LNCaP clone FGC (cell line): ENCODE results near the gene CPSF4.

Experiments
- DNase-seq: peaks from one replicate; pipeline ENCODE4 v3.0.0-alpha.2; 2011; ENCODE audit warnings: low read depth
- H3K4me3 ChIP-seq: 2 replicates; pipeline ENCODE4 v1.5.1; 2011; ENCODE audit warnings: mild to moderate bottlenecking, low read depth, low read length, control low read depth
- CTCF ChIP-seq: IDR thresholded peaks from 2 replicates; pipeline ENCODE4 v1.5.1; 2012; ENCODE audit warnings: mild to moderate bottlenecking; ENCODE audit not compliant: control insufficient read depth, insufficient read depth; ENCODE audit errors: extremely low read depth

Gene CPSF4

GRCh38 chr7:99448855-99449254, 10.1 kb downstream of the CPSF4 start:
- TF ChIP-seq CTCF: no peak
- no peak for DNase-seq
- H3K4me3 ChIP-seq: no peak overlapping the region

- no peak overlapping the region for H3K4me3 ChIP-seq
- TF ChIP-seq CTCF: no peak
- no peak for DNase-seq
Measured at GRCh38 chr7:99449326-99449725, 10.6 kb downstream of the CPSF4 start.

DNA sequence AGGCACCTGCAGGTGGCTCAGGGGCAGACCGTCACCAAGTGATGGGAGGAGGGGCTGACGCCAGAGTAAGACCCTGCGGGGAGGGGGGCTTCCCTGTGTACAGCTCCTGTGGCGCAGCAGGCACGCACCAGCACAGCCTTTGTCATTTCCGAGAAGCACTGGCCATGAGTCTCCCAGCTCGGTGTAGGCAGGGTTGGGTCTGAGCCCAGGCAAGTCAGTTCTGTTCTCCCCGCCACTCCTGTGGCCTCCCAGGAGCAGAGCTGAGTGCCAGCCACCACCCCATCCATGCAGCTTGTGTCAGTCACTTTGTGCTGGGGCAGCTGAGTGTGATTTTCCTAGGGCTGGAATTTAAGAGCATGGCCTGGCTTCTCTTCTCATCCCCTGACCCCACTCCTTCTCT, 13.2 kb downstream of the CPSF4 start:
- no peak for DNase-seq
- TF ChIP-seq CTCF: no peak
- no peak overlapping the region for H3K4me3 ChIP-seq

DNA sequence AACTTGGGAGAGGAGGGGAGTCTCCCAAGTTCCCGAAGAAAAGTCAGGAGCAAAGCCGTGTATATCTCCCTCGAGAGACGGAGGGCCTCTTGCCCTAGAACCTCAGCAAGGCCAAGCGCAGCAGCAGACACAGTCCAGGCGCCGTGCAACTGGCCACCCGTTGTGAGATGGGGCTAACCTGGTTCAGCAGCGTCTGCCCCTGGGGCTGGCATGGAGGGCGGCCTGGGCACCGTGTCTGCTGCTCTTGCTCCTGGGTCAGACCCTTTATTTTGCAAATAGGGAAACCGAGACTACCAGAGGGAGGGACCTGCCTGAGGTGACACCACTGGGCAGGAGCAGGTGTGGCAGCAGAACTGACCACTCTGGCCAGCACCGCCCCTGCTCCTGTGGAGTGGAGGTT, 13.8 kb downstream of the CPSF4 start:
- no peak overlapping the region for H3K4me3 ChIP-seq
- DNase-seq: no peak

GRCh38 chr7:99453105-99453504, 14.4 kb downstream of the CPSF4 start:
- no peak for DNase-seq
- TF ChIP-seq CTCF: no peak
- no peak overlapping the region for H3K4me3 ChIP-seq

More for the DNA sequence above, 13.8 kb downstream of the CPSF4 start:
- TF ChIP-seq CTCF: no peak

- no peak for DNase-seq
- no peak overlapping the region for H3K4me3 ChIP-seq
- no peak for TF ChIP-seq CTCF
Measured at GRCh38 chr7:99455874-99456273, 17.1 kb downstream of the CPSF4 start.

- DNase-seq: no peak
- TF ChIP-seq CTCF: no peak
- H3K4me3 ChIP-seq: no peak overlapping the region
Measured at GRCh38 chr7:99456288-99456687, 17.5 kb downstream of the CPSF4 start.
